ENCODE data around the gene PNLDC1. TPM values are rescaled to one million over a fixed set of nuclear protein-coding genes. Genes with fewer than 3 reads are reported as not detected.
A peak's percentile ranks its signal among the peaks of the same experiment; 100 is the strongest.

Gene PNLDC1
- total RNA-seq, 3 donors from 2014 or later (not counting 1 experiment from before 2014, with no cell fraction given) = 0.19 TPM; not detected in 2

DNA sequence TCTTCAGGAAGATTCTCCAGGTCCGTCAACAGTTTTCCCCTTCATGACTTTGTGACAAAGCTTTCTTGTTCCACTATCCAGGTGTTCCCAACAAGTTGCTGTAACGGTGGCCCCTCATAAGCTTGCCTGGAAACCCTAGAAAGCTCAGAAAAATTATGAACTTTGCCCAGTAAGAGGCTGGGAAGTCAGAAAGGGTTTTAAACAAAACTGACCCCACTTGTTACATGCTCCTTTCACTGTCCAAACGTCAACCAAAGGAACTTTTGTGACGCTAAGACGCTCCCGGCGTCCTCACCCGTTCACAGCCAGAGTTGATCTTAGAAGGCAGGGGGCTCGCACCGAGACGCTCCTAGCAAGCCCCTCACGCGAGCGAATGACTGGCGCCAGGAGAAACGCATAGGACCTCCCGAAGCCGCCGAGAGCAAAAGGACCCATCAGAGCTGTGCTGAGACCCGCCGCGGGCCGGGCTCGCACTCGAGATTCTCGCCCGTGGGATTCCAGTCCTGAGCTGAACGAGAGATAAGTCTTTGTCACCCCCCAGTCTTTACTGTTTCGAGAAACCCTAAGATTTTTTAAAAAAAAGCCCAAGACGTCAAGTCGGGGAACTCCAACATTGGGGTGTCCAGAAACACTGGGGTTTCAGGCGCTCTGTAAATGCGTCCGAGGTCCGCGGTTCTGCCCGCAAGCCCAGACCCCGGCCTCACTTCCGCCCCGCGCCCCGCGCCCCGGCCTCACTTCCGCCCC lies 38.8 kb upstream of the PNLDC1 start:
- intact Hi-C loops (cut with micrococcal nuclease) = loop anchor here (1.0 kb wide), 1 partner anchor 34 kb away; the partner anchor contains the start of gene WTAP
- peak overlapping the region; percentile 98 for H3K4me3 ChIP-seq (ENCODE audit: low read length)
- Mint-ChIP-seq H3K36me3 (no peaks in the 10 kb centered on the region), H3K27me3 (ENCODE audit: low read depth in 2 of 2) (no peaks in the 10 kb centered on the region), H3K9me3 (no peaks in the 10 kb centered on the region), H3K27ac (peak overlapping the region; percentile 64 to 99), H3K4me1 (peaks cover 30 to 31% of the 10 kb centered on the region in 2 donors), H3K4me3 (peak overlapping the region; percentile 94)
- H3K4me1 ChIP-seq (ENCODE audit: control insufficient read depth, insufficient read depth, low read length) = peaks cover 14% of the 10 kb centered on the region
- H3K9me3 ChIP-seq (ENCODE audit: control insufficient read depth, insufficient read depth, low read length) = no peaks in the 10 kb centered on the region
- H3K36me3 ChIP-seq (ENCODE audit: control insufficient read depth, insufficient read depth, low read length) = peaks cover 26% of the 10 kb centered on the region
- TF ChIP-seq, protein P1, sequence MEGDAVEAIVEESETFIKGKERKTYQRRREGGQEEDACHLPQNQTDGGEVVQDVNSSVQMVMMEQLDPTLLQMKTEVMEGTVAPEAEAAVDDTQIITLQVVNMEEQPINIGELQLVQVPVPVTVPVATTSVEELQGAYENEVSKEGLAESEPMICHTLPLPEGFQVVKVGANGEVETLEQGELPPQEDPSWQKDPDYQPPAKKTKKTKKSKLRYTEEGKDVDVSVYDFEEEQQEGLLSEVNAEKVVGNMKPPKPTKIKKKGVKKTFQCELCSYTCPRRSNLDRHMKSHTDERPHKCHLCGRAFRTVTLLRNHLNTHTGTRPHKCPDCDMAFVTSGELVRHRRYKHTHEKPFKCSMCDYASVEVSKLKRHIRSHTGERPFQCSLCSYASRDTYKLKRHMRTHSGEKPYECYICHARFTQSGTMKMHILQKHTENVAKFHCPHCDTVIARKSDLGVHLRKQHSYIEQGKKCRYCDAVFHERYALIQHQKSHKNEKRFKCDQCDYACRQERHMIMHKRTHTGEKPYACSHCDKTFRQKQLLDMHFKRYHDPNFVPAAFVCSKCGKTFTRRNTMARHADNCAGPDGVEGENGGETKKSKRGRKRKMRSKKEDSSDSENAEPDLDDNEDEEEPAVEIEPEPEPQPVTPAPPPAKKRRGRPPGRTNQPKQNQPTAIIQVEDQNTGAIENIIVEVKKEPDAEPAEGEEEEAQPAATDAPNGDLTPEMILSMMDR (IDR thresholded peaks at IDR 0.05) = no peak
- peak overlapping the region; percentile 81 for H3K27ac ChIP-seq (ENCODE audit: low read length)
- ATAC-seq (no peak), DNase-seq (no peak)
- no peaks in the 10 kb centered on the region for H3K27me3 ChIP-seq (ENCODE audit: control insufficient read depth, insufficient read depth, low read length)
- 6% methylated on average over 45 of the region's 45 CpGs for WGBS (ENCODE audit: insufficient coverage)

DNA sequence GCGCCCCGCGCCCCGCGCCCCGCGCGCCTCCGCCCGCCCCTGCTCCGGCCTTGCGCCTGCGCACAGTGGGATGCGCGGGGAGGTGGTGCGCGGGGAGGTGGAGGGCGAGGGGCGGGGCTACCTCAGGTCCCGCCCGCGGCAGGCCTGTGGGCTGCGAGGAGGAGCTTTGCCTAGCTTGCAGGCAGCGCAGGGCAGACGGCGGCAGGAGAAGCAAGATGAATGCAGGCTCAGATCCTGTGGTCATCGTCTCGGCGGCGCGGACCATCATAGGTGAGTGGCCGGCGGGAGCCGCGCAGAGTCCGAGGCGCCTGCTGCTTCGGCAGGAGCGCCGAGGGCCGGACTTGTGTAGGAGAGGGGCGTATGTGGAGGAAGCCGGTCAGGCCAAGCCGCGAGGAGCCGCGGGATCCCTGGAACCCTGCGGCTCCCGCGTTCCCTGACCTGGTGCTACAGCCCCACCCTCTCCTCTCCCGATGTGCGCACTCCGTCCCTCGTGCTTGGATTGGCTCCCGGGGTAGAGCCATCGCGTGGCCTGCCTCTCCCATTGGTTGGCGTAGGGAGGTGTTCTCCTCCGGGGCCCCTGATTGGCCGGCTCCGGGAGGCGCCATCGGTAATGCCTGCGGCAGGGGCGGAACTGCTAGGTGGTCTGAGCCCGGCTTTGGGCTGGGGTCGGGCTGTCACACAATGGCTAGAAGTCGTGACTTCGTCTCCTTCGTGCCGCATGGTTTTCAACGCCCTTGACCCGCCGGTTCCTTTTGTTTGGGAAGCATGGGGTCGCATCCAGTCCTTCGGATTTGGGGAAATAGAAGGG lies 38.0 kb upstream of the PNLDC1 start, which contains the start of gene ACAT2:
Gene ACAT2, plus strand, starts transcription at position 173 of the 808 bp plus-strand sequence. Its CDS starts 43 bp downstream, at position 216.
- Histone ChIP-seq H3K9me3 (ENCODE audit: control insufficient read depth, insufficient read depth, low read length) (no peaks in the 10 kb centered on the region), H3K36me3 (ENCODE audit: control insufficient read depth, insufficient read depth, low read length) (peaks cover 24% of the 10 kb centered on the region), H3K4me1 (ENCODE audit: control insufficient read depth, insufficient read depth, low read length) (peaks cover 14% of the 10 kb centered on the region), H3K27ac (ENCODE audit: low read length) (peak within 1 kb of the TSS; percentile 98), H3K27me3 (ENCODE audit: control insufficient read depth, insufficient read depth, low read length) (no peaks in the 10 kb centered on the region), H3K4me3 (ENCODE audit: low read length) (peak within 1 kb of the TSS; percentile 98)
- Mint-ChIP-seq H3K27ac (peak within 1 kb of the TSS; percentile 64 to 99), H3K4me3 (peak within 1 kb of the TSS; percentile 94), H3K36me3 (no peaks in the 10 kb centered on the region), H3K27me3 (ENCODE audit: low read depth in 2 of 2) (no peaks in the 10 kb centered on the region), H3K4me1 (peaks cover 30 to 31% of the 10 kb centered on the region in 2 donors), H3K9me3 (no peaks in the 10 kb centered on the region)
- under 1% methylated on average over 76 of the region's 76 CpGs for WGBS (ENCODE audit: insufficient coverage)
- ATAC-seq (peak; percentile 83 to 93 (median 84)), DNase-seq (peak; percentile 89 to 97)
- TF ChIP-seq, protein P1 (IDR thresholded peaks at IDR 0.05) = no peak
- intact Hi-C loops (cut with micrococcal nuclease) = loop anchor here (1.0 kb wide), 3 partner anchors 27 to 71 kb away; partner anchors contain the start of genes TCP1 and WTAP

DNA sequence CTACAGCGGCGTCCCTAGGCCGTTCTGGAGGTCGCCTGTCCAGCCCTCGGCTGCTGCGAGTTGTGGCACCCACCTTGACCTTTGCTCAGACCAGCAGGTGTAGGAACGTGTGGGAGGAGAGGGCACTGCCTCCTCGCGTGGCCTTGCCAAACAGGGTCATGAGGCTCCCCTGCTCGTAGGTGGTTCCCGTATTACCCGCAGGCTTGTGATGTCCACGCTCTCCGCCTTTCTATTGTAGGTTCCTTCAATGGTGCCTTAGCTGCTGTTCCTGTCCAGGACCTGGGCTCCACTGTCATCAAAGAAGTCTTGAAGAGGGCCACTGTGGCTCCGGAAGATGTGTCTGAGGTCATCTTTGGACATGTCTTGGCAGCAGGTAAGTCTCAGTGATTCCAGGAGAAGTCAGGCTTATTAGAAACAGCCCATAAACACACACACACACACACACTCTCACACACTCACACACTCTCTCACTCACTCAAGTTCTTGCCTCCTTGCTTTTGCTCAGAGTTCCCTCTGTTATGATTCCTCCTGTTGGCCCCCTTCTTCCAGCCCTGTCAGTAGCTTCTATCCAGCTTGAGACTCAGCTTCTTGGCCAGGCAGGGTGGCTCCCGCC lies 37.3 kb upstream of the PNLDC1 start:
- Mint-ChIP-seq H3K4me3 (peak overlapping the region; percentile 94), H3K4me1 (peaks cover 30 to 31% of the 10 kb centered on the region in 2 donors), H3K27ac (peak overlapping the region; percentile 64 to 99), H3K27me3 (ENCODE audit: low read depth in 2 of 2) (no peaks in the 10 kb centered on the region), H3K9me3 (no peaks in the 10 kb centered on the region), H3K36me3 (peaks cover under 1% of the 10 kb centered on the region)
- TF ChIP-seq, protein P1 (IDR thresholded peaks at IDR 0.05) = no peak
- DNase-seq = peak; percentile 45 to 71
- H3K27me3 ChIP-seq (ENCODE audit: control insufficient read depth, insufficient read depth, low read length) = no peaks in the 10 kb centered on the region
- intact Hi-C loops (cut with micrococcal nuclease) = loop anchor here (1.0 kb wide), 2 partner anchors 27 to 71 kb away; partner anchors contain the start of gene TCP1
- no peaks in the 10 kb centered on the region for H3K9me3 ChIP-seq (ENCODE audit: control insufficient read depth, insufficient read depth, low read length)
- 17% methylated on average over 16 of the region's 16 CpGs for WGBS (ENCODE audit: insufficient coverage)
- H3K4me3 ChIP-seq (ENCODE audit: low read length) = peak overlapping the region; percentile 98
- peaks cover 14% of the 10 kb centered on the region for H3K4me1 ChIP-seq (ENCODE audit: control insufficient read depth, insufficient read depth, low read length)
- H3K36me3 ChIP-seq (ENCODE audit: control insufficient read depth, insufficient read depth, low read length) = peaks cover 26% of the 10 kb centered on the region
- peak overlapping the region; percentile 98 for H3K27ac ChIP-seq (ENCODE audit: low read length)
- ATAC-seq = peak; percentile 22 to 45 (median 32)

Measured in natural killer cell (primary cell).